Peyer's patch (tissue), 4 donors: ENCODE results near the gene KRT39.

Source experiments
- POLR2A ChIP-seq, 2 donors: fragments of 450-650 bp; IDR thresholded peaks; one replicate each; pipeline ENCODE4 v1.5.1; 2017; ENCODE audit warnings: antibody characterized with exemption in 2 of 2, mild to moderate bottlenecking in 2 of 2, moderate library complexity in 2 of 2
- TF ChIP-seq, protein P1 (sequence below), 6 experiments: fragments of 450-650 bp in 4 of 6; fragments of 200-600 bp in 2 of 6; sonication (generic) in 1 of 6; IDR thresholded peaks; one replicate each; pipeline ENCODE4 v1.5.1; 2017 to 2019; ENCODE audit warnings: antibody characterized with exemption in 6 of 6, mild to moderate bottlenecking in 3 of 6, moderate library complexity in 1 of 6

DNA sequence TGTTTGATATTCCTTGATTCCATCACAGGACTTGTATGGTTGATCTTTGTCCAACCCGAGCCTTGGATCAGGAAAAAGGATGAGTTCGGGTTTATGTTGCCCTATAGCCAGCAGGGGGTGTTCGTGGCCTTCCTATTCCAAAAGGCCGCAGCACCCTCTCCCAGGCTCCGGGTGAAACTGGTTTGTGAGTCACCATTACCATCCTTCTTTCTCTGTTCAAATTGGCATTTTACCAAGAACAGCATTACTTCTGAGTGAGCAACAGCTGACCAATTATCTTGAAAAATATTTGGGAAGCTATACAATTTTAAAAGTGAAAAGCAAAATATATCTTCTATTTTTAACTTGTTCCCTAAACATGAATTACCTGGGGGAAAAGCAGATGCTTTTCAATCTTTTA lies 57.4 kb downstream of the KRT39 start:
- TF ChIP-seq, protein P1, sequence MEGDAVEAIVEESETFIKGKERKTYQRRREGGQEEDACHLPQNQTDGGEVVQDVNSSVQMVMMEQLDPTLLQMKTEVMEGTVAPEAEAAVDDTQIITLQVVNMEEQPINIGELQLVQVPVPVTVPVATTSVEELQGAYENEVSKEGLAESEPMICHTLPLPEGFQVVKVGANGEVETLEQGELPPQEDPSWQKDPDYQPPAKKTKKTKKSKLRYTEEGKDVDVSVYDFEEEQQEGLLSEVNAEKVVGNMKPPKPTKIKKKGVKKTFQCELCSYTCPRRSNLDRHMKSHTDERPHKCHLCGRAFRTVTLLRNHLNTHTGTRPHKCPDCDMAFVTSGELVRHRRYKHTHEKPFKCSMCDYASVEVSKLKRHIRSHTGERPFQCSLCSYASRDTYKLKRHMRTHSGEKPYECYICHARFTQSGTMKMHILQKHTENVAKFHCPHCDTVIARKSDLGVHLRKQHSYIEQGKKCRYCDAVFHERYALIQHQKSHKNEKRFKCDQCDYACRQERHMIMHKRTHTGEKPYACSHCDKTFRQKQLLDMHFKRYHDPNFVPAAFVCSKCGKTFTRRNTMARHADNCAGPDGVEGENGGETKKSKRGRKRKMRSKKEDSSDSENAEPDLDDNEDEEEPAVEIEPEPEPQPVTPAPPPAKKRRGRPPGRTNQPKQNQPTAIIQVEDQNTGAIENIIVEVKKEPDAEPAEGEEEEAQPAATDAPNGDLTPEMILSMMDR (IDR thresholded peaks at IDR 0.05), result peak in 5 of 6 experiments; percentile 34 to 92 (median 88)
- TF ChIP-seq POLR2A (IDR thresholded peaks at IDR 0.05), result no peak
